PC-9 (cell line): ENCODE measurements around the gene PATJ. TPM values are rescaled to one million over a fixed set of nuclear protein-coding genes. Genes with fewer than 3 reads are reported as not detected.

Source experiments
- BruUV-seq: library from RNA; stranded (reverse); fragments of 400-500 nt; replicated peaks from 2 replicates; lab custom pipeline; 2021; lab: Mats Ljungman, UMichigan
- CTCF ChIA-PET: fragments of 300-600 bp; sonication (Branson Sonifier 250); formaldehyde crosslinking; loops from one replicate; lab custom pipeline; 2022; ENCODE audit warnings: antibody characterized with exemption; lab: Charles Lee
- POLR2A ChIA-PET: fragments of 300-600 bp; sonication (Branson Sonifier 250); formaldehyde crosslinking; loops from one replicate; lab custom pipeline; 2022; ENCODE audit warnings: antibody characterized with exemption; ENCODE audit not compliant: unreplicated experiment; lab: Charles Lee
- DNase-seq, 2 experiments: peaks; one replicate each; pipeline versions ENCODE4 v3.0.0 to v3.0.0-alpha.2; 2015 to 2022; ENCODE audit warnings: mixed read lengths in 1 of 2
- H2AFZ ChIP-seq: fragments of 200-600 bp; sonication (generic); 2 replicates; pipeline ENCODE4 v1.8.1; 2017; ENCODE audit warnings: antibody characterized with exemption
- H3F3A ChIP-seq: fragments of 200-600 bp; sonication (generic); 2 replicates; pipeline ENCODE4 v1.8.1; 2017; ENCODE audit warnings: antibody characterized with exemption, mild to moderate bottlenecking, low read depth; ENCODE audit not compliant: insufficient read depth
- H3K27ac ChIP-seq: fragments of 200-600 bp; sonication (generic); 2 replicates; pipeline ENCODE4 v1.6.1; 2016; ENCODE audit warnings: mixed run types
- H3K27me3 ChIP-seq: fragments of 200-600 bp; sonication (generic); 2 replicates; pipeline ENCODE4 v1.6.1; 2016; ENCODE audit warnings: low read depth, mixed run types; ENCODE audit not compliant: insufficient read depth
- H3K36me3 ChIP-seq: fragments of 200-600 bp; sonication (generic); 2 replicates; pipeline ENCODE4 v1.6.1; 2016; ENCODE audit warnings: low read depth, mixed run types
- H3K4me1 ChIP-seq: fragments of 200-600 bp; sonication (generic); replicated peaks from 2 replicates; pipeline ENCODE4 v1.6.1; 2016; ENCODE audit warnings: mixed run types; ENCODE audit not compliant: insufficient read depth
- H3K4me2 ChIP-seq: fragments of 200-600 bp; sonication (generic); 2 replicates; pipeline ENCODE4 v1.6.1; 2017; ENCODE audit warnings: mixed run types
- H3K4me3 ChIP-seq: fragments of 200-600 bp; sonication (generic); 2 replicates; pipeline ENCODE4 v1.6.1; 2016; ENCODE audit warnings: mixed run types
- H3K79me2 ChIP-seq: fragments of 200-600 bp; sonication (generic); 2 replicates; pipeline ENCODE4 v1.6.1; 2017; ENCODE audit warnings: low read depth, mixed run types
- H3K9me2 ChIP-seq: fragments of 200-600 bp; sonication (generic); 2 replicates; pipeline ENCODE4 v1.8.1; 2017; ENCODE audit warnings: mild to moderate bottlenecking; ENCODE audit not compliant: insufficient read depth
- H3K9me3 ChIP-seq: fragments of 200-600 bp; sonication (generic); 2 replicates; pipeline ENCODE4 v1.8.1; 2016; ENCODE audit warnings: low read depth; ENCODE audit not compliant: insufficient read depth
- H4K20me1 ChIP-seq: fragments of 200-600 bp; sonication (generic); 2 replicates; pipeline ENCODE4 v1.8.1; 2017; ENCODE audit not compliant: insufficient read depth
- CTCF ChIP-seq: fragments of 200-600 bp; sonication (generic); conservative IDR thresholded peaks from 2 replicates; pipeline ENCODE4 v1.6.1; 2017; ENCODE audit warnings: mixed run types, antibody characterized with exemption, mild to moderate bottlenecking, moderate library complexity
- EZH2 ChIP-seq: fragments of 200-600 bp; sonication (generic); IDR thresholded peaks from 2 replicates; pipeline ENCODE4 v1.8.0; 2017; ENCODE audit warnings: antibody characterized with exemption, low read depth
- intact Hi-C: fragments of 100-400 bp; cut with micrococcal nuclease; formaldehyde crosslinking; loops from one replicate; pipeline ENCODE4 v1.10.0; 2022; ENCODE audit not compliant: unreplicated experiment
- total RNA-seq: library from RNA; stranded (reverse); gene quantifications from 2 replicates; pipeline ENCODE4 v1.2.3, GENCODE V29; 2021

PATJ gene
- total RNA-seq, 1 experiment from 2014 or later = 91.0 TPM

DNA sequence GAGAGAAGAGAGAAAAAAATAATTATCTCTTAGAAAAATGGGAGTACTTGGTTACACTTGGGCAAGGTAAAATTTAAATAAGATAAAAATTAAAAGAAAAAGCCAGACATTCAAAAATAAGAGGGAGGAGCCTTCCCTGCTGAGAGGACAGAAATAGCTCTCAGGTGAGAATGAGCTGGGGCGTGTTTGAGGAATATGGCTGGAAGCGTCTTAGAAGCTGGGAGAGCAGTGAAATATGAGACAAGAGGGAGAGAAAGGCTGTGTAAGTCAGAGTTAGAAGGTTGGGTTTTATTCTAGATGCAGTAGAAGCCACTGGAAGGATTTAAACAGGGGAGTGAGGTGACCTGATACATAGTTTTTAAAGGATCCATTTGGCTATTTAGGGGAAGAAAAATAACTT, 298.2 kb downstream of the PATJ start:
- no peaks in the 10 kb centered on the region for H3K9me3 ChIP-seq
- no peaks in the 10 kb centered on the region for H3F3A ChIP-seq
- CTCF ChIA-PET = no interaction called here
- H3K27ac ChIP-seq = no peak overlapping the region
- 0 out of 2 replicates have a peak, but pooled peaks cover 3% of the 10 kb centered on the region for H3K36me3 ChIP-seq
- H3K4me2 ChIP-seq = no peak overlapping the region
- no peak for DNase-seq
- H3K27me3 ChIP-seq = no peaks in the 10 kb centered on the region
- no peaks in the 10 kb centered on the region for H3K79me2 ChIP-seq
- intact Hi-C loops = no loop called here
- BruUV-seq = no TSS peak
- TF ChIP-seq EZH2 (no peak), CTCF (no peak)
- POLR2A ChIA-PET = no interaction called here
- H3K4me3 ChIP-seq = no peak overlapping the region
- H4K20me1 ChIP-seq = no peaks in the 10 kb centered on the region
- no peaks in the 10 kb centered on the region for H3K4me1 ChIP-seq
- no peak overlapping the region for H2AFZ ChIP-seq
- H3K9me2 ChIP-seq = no peaks in the 10 kb centered on the region

GRCh38 chr1:62040973-62041372, 298.7 kb downstream of the PATJ start:
- H4K20me1 ChIP-seq = no peaks in the 10 kb centered on the region
- CTCF ChIA-PET = no interaction called here
- no peak overlapping the region for H3K4me3 ChIP-seq
- no peak overlapping the region for H3K4me2 ChIP-seq
- H3K9me2 ChIP-seq = no peaks in the 10 kb centered on the region
- H2AFZ ChIP-seq = no peak overlapping the region
- no TSS peak for BruUV-seq
- no peaks in the 10 kb centered on the region for H3K4me1 ChIP-seq
- 0 out of 2 replicates have a peak, but pooled peaks cover 3% of the 10 kb centered on the region for H3K36me3 ChIP-seq
- POLR2A ChIA-PET = no interaction called here
- no peaks in the 10 kb centered on the region for H3F3A ChIP-seq
- no peaks in the 10 kb centered on the region for H3K27me3 ChIP-seq
- no peaks in the 10 kb centered on the region for H3K79me2 ChIP-seq
- H3K9me3 ChIP-seq = no peaks in the 10 kb centered on the region
- intact Hi-C loops = no loop called here
- no peak overlapping the region for H3K27ac ChIP-seq
- TF ChIP-seq CTCF = no peak
- TF ChIP-seq EZH2 = no peak
- DNase-seq = no peak

- Histone ChIP-seq H3K4me1 (no peaks in the 10 kb centered on the region), H3K36me3 (peaks cover 8% of the 10 kb centered on the region; the same call in 1 of the 2 replicates), H4K20me1 (no peaks in the 10 kb centered on the region), H3K27ac (no peak overlapping the region), H3F3A (no peaks in the 10 kb centered on the region), H3K9me2 (no peaks in the 10 kb centered on the region), H3K4me2 (no peak overlapping the region), H3K79me2 (no peaks in the 10 kb centered on the region), H2AFZ (no peak overlapping the region), H3K9me3 (no peaks in the 10 kb centered on the region), H3K4me3 (no peak overlapping the region), H3K27me3 (no peaks in the 10 kb centered on the region)
- CTCF ChIA-PET = no interaction called here
- no peak for DNase-seq
- POLR2A ChIA-PET = no interaction called here
- TF ChIP-seq EZH2 (no peak), CTCF (no peak)
- BruUV-seq = no TSS peak
- intact Hi-C loops = no loop called here
These were observed 300.9 kb downstream of the PATJ start for GRCh38 chr1:62043154-62043553.
